Measurements from ENCODE around the gene TEK. TPM values are rescaled to one million over a fixed set of nuclear protein-coding genes. Genes with fewer than 3 reads are reported as not detected.

TEK gene
- total RNA-seq, 3 donors from 2014 or later (not counting 1 experiment from before 2014, with no cell fraction given): not detected

DNA sequence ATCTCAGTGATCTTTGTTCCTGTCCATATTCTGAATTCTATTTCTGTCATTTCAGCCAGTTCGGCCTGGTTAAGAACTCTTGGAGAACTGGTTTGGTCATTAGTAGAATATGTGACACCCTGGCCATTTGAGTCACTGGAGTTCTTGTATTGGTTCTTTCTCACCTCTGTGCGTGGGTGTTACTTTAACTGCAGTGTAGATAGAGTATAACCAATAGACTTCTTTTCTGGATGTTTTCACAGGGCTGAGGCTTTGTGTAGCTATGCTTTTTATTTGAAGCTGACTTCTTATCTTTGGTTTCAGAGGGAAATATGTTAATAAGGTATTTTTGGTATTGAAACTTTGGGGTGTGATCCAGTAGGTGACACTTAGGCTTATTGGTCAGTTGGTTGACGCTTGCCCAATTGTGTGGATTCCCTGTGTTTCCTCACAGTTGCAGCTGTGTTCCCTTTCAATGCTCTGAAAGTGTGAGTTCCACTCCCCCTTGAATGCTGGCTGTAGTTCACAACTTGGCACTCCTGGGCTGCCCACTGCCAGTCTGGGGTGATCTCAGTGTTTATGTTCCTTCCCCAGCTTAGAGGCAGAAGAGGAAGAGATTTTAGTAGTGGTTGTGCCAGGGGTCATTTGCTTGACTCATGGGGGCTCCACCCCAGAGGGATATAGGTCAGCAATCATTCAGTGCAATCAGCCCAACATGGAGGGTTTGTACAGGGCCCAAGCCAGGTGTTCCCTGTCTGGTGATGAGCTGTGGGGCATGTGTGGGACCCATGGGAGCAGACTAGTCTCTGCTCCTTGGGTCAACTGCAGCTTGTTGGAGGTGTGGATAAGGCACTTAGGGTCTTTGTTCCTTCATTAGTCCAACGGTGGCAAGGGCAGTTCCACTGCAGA is 34.9 kb upstream of the TEK start:
- H3K27me3 ChIP-seq (ENCODE audit: control insufficient read depth, insufficient read depth, low read length): no peaks in the 10 kb centered on the region
- H3K4me1 ChIP-seq (ENCODE audit: control insufficient read depth, insufficient read depth, low read length): no peaks in the 10 kb centered on the region
- H3K27ac Mint-ChIP-seq: no peak overlapping the region
- DNase-seq (no peak), ATAC-seq (no peak)
- H3K4me3 Mint-ChIP-seq: no peak overlapping the region
- no peaks in the 10 kb centered on the region for H3K9me3 Mint-ChIP-seq
- 65% methylated on average over 4 of the region's 4 CpGs for WGBS (ENCODE audit: insufficient coverage)
- H3K27ac ChIP-seq (ENCODE audit: low read length): no peak overlapping the region
- H3K9me3 ChIP-seq (ENCODE audit: control insufficient read depth, insufficient read depth, low read length): no peaks in the 10 kb centered on the region
- H3K27me3 Mint-ChIP-seq (ENCODE audit: low read depth in 2 of 2): no peaks in the 10 kb centered on the region
- H3K36me3 ChIP-seq (ENCODE audit: control insufficient read depth, insufficient read depth, low read length): no peaks in the 10 kb centered on the region
- no peaks in the 10 kb centered on the region for H3K36me3 Mint-ChIP-seq
- H3K4me3 ChIP-seq (ENCODE audit: low read length): no peak overlapping the region
- intact Hi-C loops (cut with micrococcal nuclease): no loop called here
- TF ChIP-seq, protein P1, sequence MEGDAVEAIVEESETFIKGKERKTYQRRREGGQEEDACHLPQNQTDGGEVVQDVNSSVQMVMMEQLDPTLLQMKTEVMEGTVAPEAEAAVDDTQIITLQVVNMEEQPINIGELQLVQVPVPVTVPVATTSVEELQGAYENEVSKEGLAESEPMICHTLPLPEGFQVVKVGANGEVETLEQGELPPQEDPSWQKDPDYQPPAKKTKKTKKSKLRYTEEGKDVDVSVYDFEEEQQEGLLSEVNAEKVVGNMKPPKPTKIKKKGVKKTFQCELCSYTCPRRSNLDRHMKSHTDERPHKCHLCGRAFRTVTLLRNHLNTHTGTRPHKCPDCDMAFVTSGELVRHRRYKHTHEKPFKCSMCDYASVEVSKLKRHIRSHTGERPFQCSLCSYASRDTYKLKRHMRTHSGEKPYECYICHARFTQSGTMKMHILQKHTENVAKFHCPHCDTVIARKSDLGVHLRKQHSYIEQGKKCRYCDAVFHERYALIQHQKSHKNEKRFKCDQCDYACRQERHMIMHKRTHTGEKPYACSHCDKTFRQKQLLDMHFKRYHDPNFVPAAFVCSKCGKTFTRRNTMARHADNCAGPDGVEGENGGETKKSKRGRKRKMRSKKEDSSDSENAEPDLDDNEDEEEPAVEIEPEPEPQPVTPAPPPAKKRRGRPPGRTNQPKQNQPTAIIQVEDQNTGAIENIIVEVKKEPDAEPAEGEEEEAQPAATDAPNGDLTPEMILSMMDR (IDR thresholded peaks at IDR 0.05): no peak
- H3K4me1 Mint-ChIP-seq: no peaks in the 10 kb centered on the region

- Mint-ChIP-seq H3K4me1 (no peaks in the 10 kb centered on the region), H3K36me3 (no peaks in the 10 kb centered on the region), H3K4me3 (no peak overlapping the region), H3K27me3 (ENCODE audit: low read depth in 2 of 2) (no peaks in the 10 kb centered on the region), H3K9me3 (no peaks in the 10 kb centered on the region), H3K27ac (no peak overlapping the region)
- TF ChIP-seq, protein P1 (IDR thresholded peaks at IDR 0.05): no peak
- H3K27me3 ChIP-seq (ENCODE audit: control insufficient read depth, insufficient read depth, low read length): no peaks in the 10 kb centered on the region
- H3K27ac ChIP-seq (ENCODE audit: low read length): no peak overlapping the region
- H3K9me3 ChIP-seq (ENCODE audit: control insufficient read depth, insufficient read depth, low read length): no peaks in the 10 kb centered on the region
- intact Hi-C loops (cut with micrococcal nuclease): no loop called here
- ATAC-seq: no peak
- H3K36me3 ChIP-seq (ENCODE audit: control insufficient read depth, insufficient read depth, low read length): no peaks in the 10 kb centered on the region
- DNase-seq: no peak
- no peaks in the 10 kb centered on the region for H3K4me1 ChIP-seq (ENCODE audit: control insufficient read depth, insufficient read depth, low read length)
- 100% methylated on average over 1 of the region's 1 CpG for WGBS (ENCODE audit: insufficient coverage)
- no peak overlapping the region for H3K4me3 ChIP-seq (ENCODE audit: low read length)
Observed at GRCh38 chr9:27078685-27079084, 30.3 kb upstream of the TEK start.

GRCh38 chr9:27085456-27085855 is 23.6 kb upstream of the TEK start:
- intact Hi-C loops (cut with micrococcal nuclease): no loop called here
- Mint-ChIP-seq H3K27ac (no peak overlapping the region), H3K4me3 (no peak overlapping the region), H3K4me1 (no peaks in the 10 kb centered on the region), H3K36me3 (no peaks in the 10 kb centered on the region), H3K27me3 (ENCODE audit: low read depth in 2 of 2) (no peaks in the 10 kb centered on the region), H3K9me3 (no peaks in the 10 kb centered on the region)
- no peak overlapping the region for H3K27ac ChIP-seq (ENCODE audit: low read length)
- no peak for ATAC-seq
- DNase-seq: no peak
- no peaks in the 10 kb centered on the region for H3K36me3 ChIP-seq (ENCODE audit: control insufficient read depth, insufficient read depth, low read length)
- no peaks in the 10 kb centered on the region for H3K4me1 ChIP-seq (ENCODE audit: control insufficient read depth, insufficient read depth, low read length)
- TF ChIP-seq, protein P1 (IDR thresholded peaks at IDR 0.05): no peak
- H3K4me3 ChIP-seq (ENCODE audit: low read length): no peak overlapping the region
- H3K9me3 ChIP-seq (ENCODE audit: control insufficient read depth, insufficient read depth, low read length): no peaks in the 10 kb centered on the region
- WGBS (ENCODE audit: insufficient coverage): 90% methylated on average over 3 of the region's 5 CpGs
- H3K27me3 ChIP-seq (ENCODE audit: control insufficient read depth, insufficient read depth, low read length): no peaks in the 10 kb centered on the region

Data from natural killer cell (primary cell).